Activated CD8-positive, alpha-beta T cell treated with anti-CD3 and anti-CD28 coated beads for 36 hours (primary cell): Measurements from ENCODE around the gene SIX1. TPM values are rescaled to one million over a fixed set of nuclear protein-coding genes. Genes with fewer than 3 reads are reported as not detected.

Experiments
- ATAC-seq: fragments of 200-7000 bp; cut with Tn5 transposase; one replicate; pipeline ENCODE4 v1.10.0; 2021; ENCODE audit warnings: mild to moderate bottlenecking, moderate library complexity
- CTCF ChIA-PET: fragments of 350-600 bp; sonication (Branson Sonifier 250); formaldehyde crosslinking; loops from one replicate; lab custom pipeline; 2021; ENCODE audit warnings: antibody characterized with exemption; lab: Charles Lee
- POLR2A ChIA-PET: fragments of 350-600 bp; sonication (Branson Sonifier 250); formaldehyde crosslinking; loops from one replicate; lab custom pipeline; 2021; ENCODE audit warnings: antibody characterized with exemption; lab: Charles Lee
- DNase-seq: peaks from one replicate; pipeline ENCODE4 v3.0.0-alpha.2; 2020
- H3K27ac Mint-ChIP-seq: one replicate; pipeline ENCODE4 v1.8.0; 2021; ENCODE audit warnings: mild to moderate bottlenecking, mixed read lengths
- H3K27me3 Mint-ChIP-seq: one replicate; pipeline ENCODE4 v1.8.0; 2021; ENCODE audit warnings: mixed read lengths
- H3K36me3 Mint-ChIP-seq: one replicate; pipeline ENCODE4 v1.8.0; 2021; ENCODE audit warnings: low read depth, mixed read lengths
- H3K4me1 Mint-ChIP-seq: one replicate; pipeline ENCODE4 v1.8.0; 2021; ENCODE audit warnings: low read depth, mixed read lengths
- H3K4me3 Mint-ChIP-seq: one replicate; pipeline ENCODE4 v1.8.0; 2021; ENCODE audit warnings: mild to moderate bottlenecking, moderate library complexity, mixed read lengths
- H3K9me3 Mint-ChIP-seq: one replicate; pipeline ENCODE4 v1.8.0; 2021; ENCODE audit warnings: mixed read lengths
- CTCF ChIP-seq: fragments of 200-600 bp; IDR thresholded peaks from one replicate; pipeline ENCODE4 v1.8.0; 2022; ENCODE audit warnings: antibody characterized with exemption, mild to moderate bottlenecking
- intact Hi-C: fragments of 100-400 bp; cut with micrococcal nuclease; formaldehyde crosslinking; loops from one replicate; pipeline ENCODE4 v1.10.0; 2022
- total RNA-seq, 2 experiments: library from RNA; stranded (reverse); gene quantifications; one replicate each; pipeline ENCODE4 v1.2.3, GENCODE V29; 2021

Gene SIX1
- total RNA-seq, 2 experiments from 2014 or later, result not detected

DNA sequence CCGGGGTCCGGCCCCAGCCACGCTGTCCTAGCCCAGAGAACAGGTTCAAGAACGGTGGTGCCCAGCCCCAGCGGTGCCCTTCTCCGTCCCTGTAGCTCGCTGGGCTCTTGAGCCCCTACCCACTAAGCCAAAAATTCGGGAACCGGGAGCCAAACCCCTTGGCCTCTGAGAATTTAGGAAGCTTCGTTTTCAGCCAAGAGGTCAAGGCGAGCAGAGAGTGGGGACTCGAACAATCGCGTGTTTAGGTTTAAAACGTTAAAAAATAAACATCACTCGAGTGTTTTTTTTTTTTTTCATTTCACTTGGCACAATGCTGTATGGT is 6.2 kb downstream of the SIX1 start:
- no peaks in the 10 kb centered on the region for H3K9me3 Mint-ChIP-seq
- no peak overlapping the region for H3K4me3 Mint-ChIP-seq
- ATAC-seq (no peak), DNase-seq (no peak)
- peaks cover 30% of the 10 kb centered on the region for H3K4me1 Mint-ChIP-seq
- POLR2A ChIA-PET, result interaction anchor here (0.7 kb wide), 1 partner anchor 8 kb away, joined by 3 read pairs; no protein-coding TSS in a partner anchor
- intact Hi-C loops, result no loop called here
- TF ChIP-seq CTCF, result no peak
- H3K27me3 Mint-ChIP-seq, result peaks cover 87% of the 10 kb centered on the region
- H3K36me3 Mint-ChIP-seq, result no peaks in the 10 kb centered on the region
- CTCF ChIA-PET, result interaction anchor here (1.1 to 1.3 kb wide), 3 partner anchors 13 to 129 kb away, joined by 3 to 5 read pairs (median 4); no protein-coding TSS in a partner anchor
- H3K27ac Mint-ChIP-seq, result no peak overlapping the region

DNA sequence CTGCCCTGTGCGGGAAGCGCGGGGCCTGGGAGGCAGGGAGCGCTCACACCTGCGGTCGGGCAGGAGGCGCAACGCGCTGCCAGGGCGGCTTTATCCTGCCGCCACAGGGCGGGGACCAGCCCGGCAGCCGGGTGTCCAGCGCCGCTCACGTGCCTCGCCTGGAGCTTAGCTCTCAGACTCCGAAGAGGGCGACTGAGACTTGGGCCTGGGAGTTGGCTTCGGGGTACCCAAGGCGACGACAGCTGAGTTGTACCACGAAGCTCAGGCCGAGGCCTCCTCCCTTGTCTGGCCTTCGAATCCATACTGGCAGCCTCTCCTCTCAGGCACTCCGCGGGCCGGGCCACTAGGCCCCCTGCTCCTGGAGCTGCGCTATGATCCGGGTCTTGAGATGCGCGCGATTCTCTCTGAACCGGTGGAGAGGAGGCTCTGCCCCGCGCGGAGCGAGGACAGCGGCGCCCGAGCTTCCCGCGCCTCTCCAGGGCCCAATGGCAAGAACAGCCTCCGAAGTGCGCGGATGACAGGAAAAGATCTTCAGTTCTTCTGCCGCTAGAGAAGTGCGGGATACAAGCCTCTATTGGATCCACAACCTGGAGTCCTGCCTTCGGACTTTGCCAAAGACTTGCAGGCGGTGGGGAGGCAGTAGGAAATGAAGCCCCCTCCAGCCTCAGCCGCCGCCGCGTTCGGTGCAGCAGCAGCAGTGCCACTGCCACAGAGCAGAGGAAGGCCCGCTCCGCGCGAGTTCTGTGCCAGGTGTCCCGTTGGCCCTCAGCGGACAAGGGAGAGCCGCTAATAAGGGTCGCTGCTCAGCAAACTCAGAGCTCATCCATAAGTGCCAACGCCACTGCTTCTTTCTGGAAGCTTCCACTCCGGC is 6.8 kb downstream of the SIX1 start:
- Mint-ChIP-seq H3K9me3 (no peaks in the 10 kb centered on the region), H3K36me3 (no peaks in the 10 kb centered on the region), H3K27me3 (peaks cover 84% of the 10 kb centered on the region), H3K4me3 (no peak overlapping the region), H3K4me1 (peaks cover 28% of the 10 kb centered on the region), H3K27ac (no peak overlapping the region)
- TF ChIP-seq CTCF, result no peak
- no peak for DNase-seq
- ChIA-PET POLR2A (interaction anchor here (0.7 kb wide), 1 partner anchor 8 kb away, joined by 3 read pairs; no protein-coding TSS in a partner anchor), CTCF (interaction anchor here (1.1 to 1.3 kb wide), 2 partner anchors 14 to 17 kb away, joined by 4 to 5 read pairs; no protein-coding TSS in a partner anchor)
- ATAC-seq, result peak; percentile 32
- intact Hi-C loops, result no loop called here

GRCh38 chr14:60641742-60642269 is 7.5 kb downstream of the SIX1 start:
- ATAC-seq, result peak; percentile 10
- intact Hi-C loops, result no loop called here
- no peak for TF ChIP-seq CTCF

DNA sequence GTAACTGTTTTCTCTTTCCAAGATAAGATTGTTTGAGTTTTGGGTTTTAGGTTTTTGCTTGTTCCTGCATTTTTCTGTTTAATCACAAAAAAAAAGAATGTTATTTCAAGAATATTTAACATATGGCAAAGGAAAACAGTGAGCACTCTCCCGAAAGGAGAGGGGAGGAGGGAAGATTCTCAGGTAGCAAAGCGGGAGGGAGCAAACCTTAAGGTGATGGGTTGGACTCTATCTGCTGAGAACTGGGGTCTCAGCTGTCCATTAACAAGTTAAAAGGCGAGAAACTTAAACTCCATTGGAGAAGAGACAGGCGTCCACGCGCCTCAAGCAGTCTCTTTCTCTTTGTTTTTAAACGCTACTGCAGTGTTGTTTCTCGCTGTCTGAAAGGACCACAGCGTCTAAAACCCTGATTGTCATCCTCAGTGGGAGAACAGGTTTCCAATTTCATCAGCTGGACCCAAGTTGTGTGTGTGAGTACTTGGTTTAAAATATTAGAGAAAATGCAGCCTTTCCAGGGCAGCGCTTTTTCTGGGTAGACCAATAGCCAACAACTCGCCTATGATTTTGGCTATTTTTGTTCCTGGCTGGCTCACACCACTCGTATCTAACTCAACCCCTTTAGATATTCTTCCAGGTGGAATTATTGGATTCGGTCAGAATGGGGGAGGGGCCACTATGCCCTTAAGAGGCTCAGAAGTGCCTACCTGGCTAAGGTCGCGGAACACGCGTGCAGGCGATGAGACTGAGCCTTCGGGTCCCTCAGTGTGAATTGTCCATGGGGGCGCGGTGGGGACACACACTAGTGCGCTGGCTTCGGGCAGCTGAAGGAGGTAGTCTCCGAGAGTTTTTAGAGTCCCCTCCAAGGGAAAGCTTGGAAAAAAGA is 8.2 kb downstream of the SIX1 start:
- H3K4me3 Mint-ChIP-seq, result no peak overlapping the region
- CTCF ChIA-PET, result no interaction called here
- intact Hi-C loops, result no loop called here

More at GRCh38 chr14:60641742-60642269, 7.5 kb downstream of the SIX1 start:
- ChIA-PET POLR2A (no interaction called here), CTCF (interaction anchor here (1.3 kb wide), 1 partner anchor 17 kb away, joined by 5 read pairs; no protein-coding TSS in a partner anchor)
- Mint-ChIP-seq H3K27me3 (peaks cover 83% of the 10 kb centered on the region), H3K4me1 (peaks cover 23% of the 10 kb centered on the region), H3K4me3 (no peak overlapping the region), H3K9me3 (no peaks in the 10 kb centered on the region), H3K27ac (no peak overlapping the region), H3K36me3 (no peaks in the 10 kb centered on the region)
- no peak for DNase-seq

More for the DNA sequence above, 8.2 kb downstream of the SIX1 start:
- H3K27ac Mint-ChIP-seq, result no peak overlapping the region
- H3K9me3 Mint-ChIP-seq, result no peaks in the 10 kb centered on the region
- POLR2A ChIA-PET, result no interaction called here
- ATAC-seq, result no peak
- DNase-seq, result no peak
- TF ChIP-seq CTCF, result no peak
- H3K36me3 Mint-ChIP-seq, result no peaks in the 10 kb centered on the region
- H3K4me1 Mint-ChIP-seq, result peaks cover 23% of the 10 kb centered on the region
- peaks cover 83% of the 10 kb centered on the region for H3K27me3 Mint-ChIP-seq
